HepG2 (cell line): Measurements from ENCODE around the gene CLIC5. TPM values are rescaled to one million over a fixed set of nuclear protein-coding genes. Genes with fewer than 3 reads are reported as not detected.

Experiments used
- ATAC-seq: fragments of 200-7000 bp; cut with Tn5 transposase; 3 replicates; pipeline ENCODE4 v1.9.1; 2020; ENCODE audit warnings: mild to moderate bottlenecking, moderate library complexity
- BruUV-seq: library from RNA; stranded (reverse); fragments of 400-500 nt; replicated peaks from 2 replicates; lab custom pipeline; 2021; lab: Mats Ljungman, UMichigan
- CTCF ChIA-PET: fragments of 300-600 bp; formaldehyde crosslinking; extraction: SDS; loops from one replicate; lab custom pipeline; 2021; ENCODE audit warnings: low total read pairs, inconsistent platforms, low intra/inter-chr PET ratio; lab: Yijun Ruan, JAX
- POLR2A ChIA-PET: fragments of 350-600 bp; sonication (Branson Sonifier 250); formaldehyde crosslinking; loops from one replicate; lab custom pipeline; 2020; ENCODE audit warnings: antibody characterized with exemption, inconsistent platforms; lab: Yijun Ruan, JAX
- DNase-seq: peaks from one replicate; pipeline ENCODE4 v3.0.0-alpha.2; 2015; ENCODE audit warnings: low spot score
- FAIRE-seq: peaks from 3 replicates; lab custom pipeline; 2011; peaks lifted over from hg19 to GRCh38; lab: Jason Lieb, UNC
- H2AFZ ChIP-seq: one replicate; pipeline ENCODE4 v1.6.1; 2011; ENCODE audit warnings: low read length, inconsistent platforms
- H3K27ac ChIP-seq: fragments of 300-600 bp; 3 replicates; pipeline ENCODE4 v1.8.0; 2011; ENCODE audit warnings: mixed run types, mild to moderate bottlenecking, mixed read lengths, low read length, inconsistent platforms; ENCODE audit not compliant: insufficient read depth; ENCODE audit errors: extremely low read length
- H3K27me3 ChIP-seq, 2 experiments: fragments of 200-600 bp in 1 of 2; 2 replicates in 1 of 2; 3 replicates in 1 of 2; pipeline versions ENCODE4 v1.6.0 to v1.8.0; 2011; ENCODE audit warnings: low read length in 2 of 2, mild to moderate bottlenecking in 2 of 2, moderate library complexity in 2 of 2, inconsistent platforms in 1 of 2; ENCODE audit not compliant: insufficient read depth in 2 of 2, control insufficient read depth in 1 of 2
- H3K36me3 ChIP-seq, 2 experiments: fragments of 200-600 bp in 1 of 2; replicated peaks in 1 of 2; 2 replicates in 1 of 2; 3 replicates in 1 of 2; pipeline versions ENCODE4 v1.5.1 to v1.8.0; 2011; ENCODE audit warnings: low read length in 2 of 2, inconsistent platforms in 1 of 2; ENCODE audit not compliant: insufficient read depth in 2 of 2, control insufficient read depth in 1 of 2
- H3K4me1 ChIP-seq: 2 replicates; pipeline ENCODE4 v1.5.1; 2012; ENCODE audit warnings: low read length, inconsistent platforms; ENCODE audit not compliant: insufficient read depth
- H3K4me2 ChIP-seq: 2 replicates; pipeline ENCODE4 v1.6.0; 2011; ENCODE audit warnings: low read depth, low read length, inconsistent platforms
- H3K4me3 ChIP-seq, 3 experiments: fragments of 200-600 bp in 1 of 3; sonication (generic), shearing (Covaris generic) in 1 of 3; replicated peaks in 1 of 3; 2 replicates each; pipeline ENCODE4 v1.5.1; 2011 to 2016; ENCODE audit warnings: low read length in 3 of 3, inconsistent platforms in 2 of 3, low read depth in 2 of 3, mild to moderate bottlenecking in 2 of 3, control low read depth in 1 of 3, mixed read lengths in 1 of 3; ENCODE audit not compliant: insufficient read depth in 1 of 3
- H3K79me2 ChIP-seq: one replicate; pipeline ENCODE4 v1.6.1; 2011; ENCODE audit warnings: low read length, inconsistent platforms; ENCODE audit not compliant: insufficient read depth
- H3K9ac ChIP-seq: 2 replicates; pipeline ENCODE4 v1.6.0; 2011; ENCODE audit warnings: mild to moderate bottlenecking, low read depth, low read length, inconsistent platforms; ENCODE audit not compliant: insufficient read depth
- H3K9me3 ChIP-seq: 2 replicates; pipeline ENCODE4 v1.5.1; 2012; ENCODE audit warnings: mild to moderate bottlenecking, low read length
- H4K20me1 ChIP-seq: 2 replicates; pipeline ENCODE4 v1.6.0; 2011; ENCODE audit warnings: inconsistent platforms, mild to moderate bottlenecking, low read length, moderate library complexity; ENCODE audit not compliant: insufficient read depth
- CREBL2 ChIP-seq: sonication (generic); formaldehyde crosslinking; IDR thresholded peaks from 2 replicates; pipeline ENCODE4 v1.8.1; 2023; ENCODE audit warnings: missing genetic modification reagents, mild to moderate bottlenecking, borderline replicate concordance
- PHF20 ChIP-seq: sonication (generic); formaldehyde crosslinking; IDR thresholded peaks from 2 replicates; pipeline ENCODE4 v1.5.0; 2020; ENCODE audit warnings: mild to moderate bottlenecking, missing genetic modification reagents
- SNAPC2 ChIP-seq: sonication (generic); formaldehyde crosslinking; IDR thresholded peaks from 2 replicates; pipeline ENCODE4 v1.8.1; 2022; ENCODE audit warnings: mild to moderate bottlenecking, missing genetic modification reagents
- ZNF367 ChIP-seq: sonication (generic); formaldehyde crosslinking; IDR thresholded peaks from 2 replicates; pipeline ENCODE4 v1.4.0; 2020; ENCODE audit warnings: missing genetic modification reagents, borderline replicate concordance
- ZNF468 ChIP-seq: sonication (generic); formaldehyde crosslinking; IDR thresholded peaks from 2 replicates; pipeline ENCODE4 v1.8.0; 2022; ENCODE audit warnings: mild to moderate bottlenecking, moderate library complexity, missing genetic modification reagents
- ZNF562 ChIP-seq: sonication (generic); formaldehyde crosslinking; IDR thresholded peaks from 2 replicates; pipeline ENCODE4 v1.8.0; 2022; ENCODE audit warnings: missing genetic modification reagents, borderline replicate concordance
- ZNF709 ChIP-seq: sonication (generic); formaldehyde crosslinking; IDR thresholded peaks from 2 replicates; pipeline ENCODE4 v1.5.0; 2020; ENCODE audit warnings: mild to moderate bottlenecking, missing genetic modification reagents
- WGBS: methylation state at CpG from one replicate; pipeline ENCODE4 v1.1.6; 2017; ENCODE audit warnings: low lambda C conversion rate; 5-methylcytosine and 5-hydroxymethylcytosine counted together
- in situ Hi-C: cut with HindIII; loops from 2 replicates; pipeline ENCODE4 v1.10.0; 2017; ENCODE audit warnings: low pct_unique_long_range_greater_than_20kb; ENCODE audit not compliant: extremely low pct_ligation_motif_present
- intact Hi-C: fragments of 100-400 bp; cut with micrococcal nuclease; formaldehyde crosslinking; loops from one replicate; pipeline ENCODE4 v1.10.0; 2022; ENCODE audit not compliant: unreplicated experiment
- polyA plus RNA-seq, 8 experiments: library from polyadenylated mRNA; depleted of rRNA in 3 of 8; stranded (reverse) in 7 of 8; unstranded in 1 of 8; fragments of >200 nt; fragmentation: Illumina TruSeq in 4 of 8; extraction: Trizol in 4 of 8; gene quantifications; 2 replicates each; pipeline versions ENCODE4 v1.2.1 to v1.2.3, GENCODE V29; 2011 to 2016; ENCODE audit warnings: low read depth in 4 of 8, missing spikeins in 1 of 8, mixed read lengths in 1 of 8; ENCODE audit not compliant: insufficient read depth in 1 of 8
- total RNA-seq, 5 experiments: library from RNA; depleted of rRNA; stranded (reverse); fragments of >200 nt; fragmentation: Illumina TruSeq; extraction: Trizol; gene quantifications; 2 replicates each; pipeline ENCODE4 v1.2.3, GENCODE V29; 2016; ENCODE audit warnings: low read depth in 1 of 5
- TF ChIP-seq, protein P1 (sequence below): sonication (generic); formaldehyde crosslinking; IDR thresholded peaks from 2 replicates; pipeline ENCODE4 v1.4.0; 2020; ENCODE audit warnings: mild to moderate bottlenecking, missing genetic modification reagents, borderline replicate concordance
- TF ChIP-seq, protein P2 (sequence below), 2 experiments: sonication (generic) in 1 of 2; formaldehyde crosslinking in 1 of 2; IDR thresholded peaks; 2 replicates each; pipeline versions ENCODE4 v1.4.0 to v1.6.1; 2016 to 2020; ENCODE audit warnings: borderline replicate concordance in 1 of 2, low read depth in 1 of 2, mild to moderate bottlenecking in 1 of 2, missing genetic modification reagents in 1 of 2
- TF ChIP-seq, protein P3 (sequence below): sonication (generic); formaldehyde crosslinking; conservative IDR thresholded peaks from 2 replicates; pipeline ENCODE4 v1.4.0; 2020; ENCODE audit warnings: missing genetic modification reagents

Gene CLIC5
- total and polyA plus RNA-seq, 2 of the 13 experiments (the other 11 are each of a cell fraction or from before 2014, with no cell fraction given): not detected

DNA sequence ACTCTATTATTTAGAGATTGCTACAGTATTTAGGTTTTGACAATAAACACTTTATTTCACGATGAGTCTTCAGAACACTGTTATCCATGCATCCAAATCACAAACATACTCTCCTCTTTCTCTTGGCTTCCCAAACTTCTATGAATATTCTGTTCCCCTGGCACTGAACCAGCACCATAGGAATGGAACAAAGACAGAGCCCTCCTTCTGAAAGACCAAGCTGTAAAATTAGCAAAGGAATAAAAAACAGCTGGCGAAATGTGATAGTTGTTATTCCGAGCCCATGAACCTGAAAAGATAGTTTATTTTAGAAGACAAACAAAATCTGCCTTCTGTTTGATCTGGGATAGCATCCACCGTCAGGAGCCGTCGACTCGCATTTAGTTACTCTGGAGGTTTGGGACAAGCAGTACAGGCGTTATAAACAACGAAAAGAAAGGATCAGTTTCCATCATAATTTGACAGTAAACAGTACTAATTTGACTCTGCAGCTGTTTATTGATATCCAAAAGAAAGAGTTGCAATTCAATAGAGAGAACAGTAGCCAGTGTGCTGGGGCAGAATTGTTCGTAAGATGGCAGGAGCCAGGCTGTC is 161.4 kb downstream of the CLIC5 start:
- ATAC-seq (no peak), DNase-seq (no peak), FAIRE-seq (no peak)
- Histone ChIP-seq H3K27ac (no peak overlapping the region), H3K9me3 (no peaks in the 10 kb centered on the region), H3K4me1 (no peaks in the 10 kb centered on the region), H3K9ac (no peak overlapping the region), H3K27me3 (no peaks in the 10 kb centered on the region), H3K4me2 (no peak overlapping the region), H4K20me1 (no peaks in the 10 kb centered on the region), H3K79me2 (no peaks in the 10 kb centered on the region), H3K4me3 (no peak overlapping the region), H3K36me3 (no peaks in the 10 kb centered on the region), H2AFZ (no peak overlapping the region)
- ChIA-PET CTCF (no interaction called here), POLR2A (no interaction called here)
- 8% methylated on average over 10 of the region's 10 CpGs for WGBS
- BruUV-seq: no TSS peak
- intact Hi-C loops: no loop called here
- in situ Hi-C loops: no loop called here
- TF ChIP-seq ZNF468 (CRISPR knock-in tag): no peak
- TF ChIP-seq SNAPC2 (CRISPR knock-in tag): no peak
- TF ChIP-seq, protein P1, sequence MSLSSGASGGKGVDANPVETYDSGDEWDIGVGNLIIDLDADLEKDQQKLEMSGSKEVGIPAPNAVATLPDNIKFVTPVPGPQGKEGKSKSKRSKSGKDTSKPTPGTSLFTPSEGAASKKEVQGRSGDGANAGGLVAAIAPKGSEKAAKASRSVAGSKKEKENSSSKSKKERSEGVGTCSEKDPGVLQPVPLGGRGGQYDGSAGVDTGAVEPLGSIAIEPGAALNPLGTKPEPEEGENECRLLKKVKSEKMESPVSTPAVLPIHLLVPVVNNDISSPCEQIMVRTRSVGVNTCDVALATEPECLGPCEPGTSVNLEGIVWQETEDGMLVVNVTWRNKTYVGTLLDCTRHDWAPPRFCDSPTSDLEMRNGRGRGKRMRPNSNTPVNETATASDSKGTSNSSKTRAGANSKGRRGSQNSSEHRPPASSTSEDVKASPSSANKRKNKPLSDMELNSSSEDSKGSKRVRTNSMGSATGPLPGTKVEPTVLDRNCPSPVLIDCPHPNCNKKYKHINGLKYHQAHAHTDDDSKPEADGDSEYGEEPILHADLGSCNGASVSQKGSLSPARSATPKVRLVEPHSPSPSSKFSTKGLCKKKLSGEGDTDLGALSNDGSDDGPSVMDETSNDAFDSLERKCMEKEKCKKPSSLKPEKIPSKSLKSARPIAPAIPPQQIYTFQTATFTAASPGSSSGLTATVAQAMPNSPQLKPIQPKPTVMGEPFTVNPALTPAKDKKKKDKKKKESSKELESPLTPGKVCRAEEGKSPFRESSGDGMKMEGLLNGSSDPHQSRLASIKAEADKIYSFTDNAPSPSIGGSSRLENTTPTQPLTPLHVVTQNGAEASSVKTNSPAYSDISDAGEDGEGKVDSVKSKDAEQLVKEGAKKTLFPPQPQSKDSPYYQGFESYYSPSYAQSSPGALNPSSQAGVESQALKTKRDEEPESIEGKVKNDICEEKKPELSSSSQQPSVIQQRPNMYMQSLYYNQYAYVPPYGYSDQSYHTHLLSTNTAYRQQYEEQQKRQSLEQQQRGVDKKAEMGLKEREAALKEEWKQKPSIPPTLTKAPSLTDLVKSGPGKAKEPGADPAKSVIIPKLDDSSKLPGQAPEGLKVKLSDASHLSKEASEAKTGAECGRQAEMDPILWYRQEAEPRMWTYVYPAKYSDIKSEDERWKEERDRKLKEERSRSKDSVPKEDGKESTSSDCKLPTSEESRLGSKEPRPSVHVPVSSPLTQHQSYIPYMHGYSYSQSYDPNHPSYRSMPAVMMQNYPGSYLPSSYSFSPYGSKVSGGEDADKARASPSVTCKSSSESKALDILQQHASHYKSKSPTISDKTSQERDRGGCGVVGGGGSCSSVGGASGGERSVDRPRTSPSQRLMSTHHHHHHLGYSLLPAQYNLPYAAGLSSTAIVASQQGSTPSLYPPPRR (CRISPR knock-in tag): no peak
- TF ChIP-seq, protein P2, sequence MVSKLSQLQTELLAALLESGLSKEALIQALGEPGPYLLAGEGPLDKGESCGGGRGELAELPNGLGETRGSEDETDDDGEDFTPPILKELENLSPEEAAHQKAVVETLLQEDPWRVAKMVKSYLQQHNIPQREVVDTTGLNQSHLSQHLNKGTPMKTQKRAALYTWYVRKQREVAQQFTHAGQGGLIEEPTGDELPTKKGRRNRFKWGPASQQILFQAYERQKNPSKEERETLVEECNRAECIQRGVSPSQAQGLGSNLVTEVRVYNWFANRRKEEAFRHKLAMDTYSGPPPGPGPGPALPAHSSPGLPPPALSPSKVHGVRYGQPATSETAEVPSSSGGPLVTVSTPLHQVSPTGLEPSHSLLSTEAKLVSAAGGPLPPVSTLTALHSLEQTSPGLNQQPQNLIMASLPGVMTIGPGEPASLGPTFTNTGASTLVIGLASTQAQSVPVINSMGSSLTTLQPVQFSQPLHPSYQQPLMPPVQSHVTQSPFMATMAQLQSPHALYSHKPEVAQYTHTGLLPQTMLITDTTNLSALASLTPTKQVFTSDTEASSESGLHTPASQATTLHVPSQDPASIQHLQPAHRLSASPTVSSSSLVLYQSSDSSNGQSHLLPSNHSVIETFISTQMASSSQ (IDR thresholded peaks at IDR 0.05; ENCODE audit: low read depth): no peak
- TF ChIP-seq, protein P2 (CRISPR knock-in tag; IDR thresholded peaks at IDR 0.05; ENCODE audit: borderline replicate concordance): no peak
- TF ChIP-seq ZNF562 (CRISPR knock-in tag): no peak
- no peak for TF ChIP-seq ZNF709 (CRISPR knock-in tag)
- no peak for TF ChIP-seq PHF20 (CRISPR knock-in tag)
- TF ChIP-seq, protein P3, sequence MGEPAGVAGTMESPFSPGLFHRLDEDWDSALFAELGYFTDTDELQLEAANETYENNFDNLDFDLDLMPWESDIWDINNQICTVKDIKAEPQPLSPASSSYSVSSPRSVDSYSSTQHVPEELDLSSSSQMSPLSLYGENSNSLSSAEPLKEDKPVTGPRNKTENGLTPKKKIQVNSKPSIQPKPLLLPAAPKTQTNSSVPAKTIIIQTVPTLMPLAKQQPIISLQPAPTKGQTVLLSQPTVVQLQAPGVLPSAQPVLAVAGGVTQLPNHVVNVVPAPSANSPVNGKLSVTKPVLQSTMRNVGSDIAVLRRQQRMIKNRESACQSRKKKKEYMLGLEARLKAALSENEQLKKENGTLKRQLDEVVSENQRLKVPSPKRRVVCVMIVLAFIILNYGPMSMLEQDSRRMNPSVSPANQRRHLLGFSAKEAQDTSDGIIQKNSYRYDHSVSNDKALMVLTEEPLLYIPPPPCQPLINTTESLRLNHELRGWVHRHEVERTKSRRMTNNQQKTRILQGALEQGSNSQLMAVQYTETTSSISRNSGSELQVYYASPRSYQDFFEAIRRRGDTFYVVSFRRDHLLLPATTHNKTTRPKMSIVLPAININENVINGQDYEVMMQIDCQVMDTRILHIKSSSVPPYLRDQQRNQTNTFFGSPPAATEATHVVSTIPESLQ (CRISPR knock-in tag): no peak
- TF ChIP-seq CREBL2: no peak
- TF ChIP-seq ZNF367 (CRISPR knock-in tag): no peak
